ENCODE results near the gene TMEM121. TPM values are rescaled to one million over a fixed set of nuclear protein-coding genes. Genes with fewer than 3 reads are reported as not detected.

TMEM121 gene
- polyA plus RNA-seq, 3 donors, result 1.8 to 2.6 (median 1.8) TPM

DNA sequence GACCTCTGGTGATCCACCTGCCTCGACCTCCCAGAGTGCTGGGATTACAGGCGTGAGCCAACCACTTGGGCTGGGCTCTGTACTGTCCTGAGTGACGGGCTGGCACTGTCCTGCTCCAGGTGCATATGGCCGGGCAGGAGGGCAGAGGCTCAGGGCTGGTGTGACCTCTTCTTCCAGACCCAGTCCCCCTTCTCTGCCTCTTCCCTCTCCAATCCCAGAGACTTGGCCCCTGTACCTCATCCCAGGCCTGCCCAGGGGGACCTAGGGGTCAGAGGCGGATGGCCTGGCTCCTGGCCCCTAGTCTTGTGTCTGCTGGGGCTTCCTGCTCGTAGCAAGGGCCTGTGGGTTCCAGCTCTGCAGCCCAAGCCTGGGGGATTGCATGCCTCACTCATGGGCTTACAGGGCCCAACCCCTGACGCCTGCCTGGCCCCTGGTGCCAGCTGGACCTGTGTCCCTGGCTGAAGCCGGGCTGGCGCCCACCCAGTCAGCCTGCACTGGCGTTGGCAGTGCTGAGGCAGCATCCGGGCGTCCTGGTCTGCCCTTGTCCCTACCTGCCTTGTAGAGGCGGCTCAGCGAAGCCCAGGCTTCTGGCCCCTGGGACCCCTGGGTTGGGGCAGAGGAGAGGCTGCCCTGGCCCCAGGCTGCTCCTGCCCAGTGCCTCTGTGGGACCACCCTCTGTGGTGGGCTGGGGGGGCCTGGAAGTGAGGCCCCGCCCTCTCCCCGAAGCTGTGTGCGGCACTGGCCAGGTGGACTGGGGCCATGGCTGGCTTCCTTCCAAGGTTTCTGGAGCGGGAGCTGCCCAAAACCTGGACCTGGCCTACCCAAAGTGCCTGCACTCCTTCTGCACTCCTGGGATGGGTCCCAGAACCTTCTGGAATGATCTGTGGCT, 31.0 kb upstream of the TMEM121 start:
- H3K27ac ChIP-seq (ENCODE audit: low read depth, low read length), result no peak overlapping the region
- WGBS, 3 donors, result 58 to 87% (median 83%) methylated on average over 18 of the region's 18 CpGs

DNA sequence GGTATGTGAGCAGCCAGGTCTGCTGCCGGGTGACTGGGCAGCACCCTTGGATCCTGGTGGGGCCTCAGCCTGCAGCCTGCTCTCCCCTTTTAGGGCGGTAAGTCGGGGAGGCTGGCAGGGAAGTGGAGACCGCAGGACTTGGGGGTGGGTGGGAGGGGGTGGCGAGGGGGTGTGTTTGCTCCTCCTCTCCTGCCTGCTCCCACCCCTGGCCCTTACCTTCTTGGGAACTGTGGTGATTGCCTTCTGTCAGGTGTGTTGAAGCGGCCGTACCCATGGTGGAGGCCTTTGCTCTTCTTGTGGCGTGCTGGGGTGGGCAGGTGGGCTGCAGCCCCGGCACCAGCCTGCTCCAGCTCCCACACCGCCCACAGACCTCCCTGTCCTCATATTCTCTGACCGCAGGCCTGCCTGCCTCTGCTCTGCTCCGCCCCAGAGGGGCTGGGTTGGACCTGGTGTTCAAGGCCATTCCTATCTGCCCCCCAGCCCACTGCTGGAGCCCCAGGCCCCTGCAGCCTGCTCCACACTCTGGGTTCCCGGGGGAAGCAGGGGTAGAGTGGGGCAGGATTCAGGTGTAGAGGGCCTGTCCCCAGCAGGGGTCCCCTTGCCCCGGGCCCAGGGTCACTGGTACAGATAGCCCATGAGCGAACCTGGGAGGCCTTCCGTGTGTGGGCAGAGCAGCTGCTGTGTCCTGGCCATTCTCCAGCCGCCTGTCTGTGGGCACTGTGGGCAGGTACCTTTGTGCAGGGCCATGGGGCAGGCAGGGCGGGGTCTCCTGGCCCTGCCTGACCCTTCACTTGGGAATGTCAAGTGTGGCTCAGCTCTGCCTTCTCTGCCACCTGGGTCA, 30.2 kb upstream of the TMEM121 start:
- WGBS, 3 donors, result 59 to 86% (median 86%) methylated on average over 16 to 18 of the region's 18 CpGs
- H3K27ac ChIP-seq (ENCODE audit: low read depth, low read length), result no peak overlapping the region

DNA sequence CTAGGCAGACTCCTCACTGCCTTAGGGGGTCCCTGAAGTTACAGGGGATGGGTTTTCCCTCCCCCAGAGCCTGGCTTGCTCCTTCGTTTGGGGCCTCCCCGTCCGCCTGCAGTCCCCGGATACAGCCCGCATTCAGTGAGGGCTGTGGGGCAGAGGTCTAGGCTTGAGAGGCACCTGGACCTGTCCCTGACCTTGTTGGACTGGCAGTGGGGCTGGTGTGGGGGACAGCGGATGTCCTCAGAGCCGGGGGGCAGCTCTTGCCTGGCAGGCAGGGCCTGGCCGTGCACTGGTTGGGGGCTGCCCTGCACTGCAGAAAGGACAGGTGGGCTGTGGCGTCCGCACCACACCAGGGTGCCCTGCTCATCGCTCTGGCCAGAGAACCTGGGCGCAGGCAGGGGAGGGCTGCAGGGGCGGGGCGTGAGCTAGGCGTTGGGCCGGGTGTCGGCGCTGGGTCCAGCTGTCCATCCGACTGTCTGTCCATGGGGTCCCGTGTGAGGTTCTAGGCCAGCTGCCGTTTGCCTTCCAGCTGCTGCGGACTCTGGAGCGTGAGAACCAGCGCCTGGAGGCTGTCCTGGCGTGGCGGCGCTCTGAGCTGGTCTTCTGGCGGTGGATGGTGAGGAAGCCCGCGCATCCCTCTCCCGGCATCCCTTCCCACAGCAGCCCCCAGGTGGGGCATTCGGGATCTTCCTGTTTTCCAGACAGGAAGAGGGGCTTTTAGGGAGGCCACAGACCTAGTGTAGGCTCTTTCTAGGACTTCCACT, 29.4 kb upstream of the TMEM121 start:
- WGBS, 3 donors, result 88 to 95% (median 95%) methylated on average over 29 to 32 of the region's 32 CpGs

DNA sequence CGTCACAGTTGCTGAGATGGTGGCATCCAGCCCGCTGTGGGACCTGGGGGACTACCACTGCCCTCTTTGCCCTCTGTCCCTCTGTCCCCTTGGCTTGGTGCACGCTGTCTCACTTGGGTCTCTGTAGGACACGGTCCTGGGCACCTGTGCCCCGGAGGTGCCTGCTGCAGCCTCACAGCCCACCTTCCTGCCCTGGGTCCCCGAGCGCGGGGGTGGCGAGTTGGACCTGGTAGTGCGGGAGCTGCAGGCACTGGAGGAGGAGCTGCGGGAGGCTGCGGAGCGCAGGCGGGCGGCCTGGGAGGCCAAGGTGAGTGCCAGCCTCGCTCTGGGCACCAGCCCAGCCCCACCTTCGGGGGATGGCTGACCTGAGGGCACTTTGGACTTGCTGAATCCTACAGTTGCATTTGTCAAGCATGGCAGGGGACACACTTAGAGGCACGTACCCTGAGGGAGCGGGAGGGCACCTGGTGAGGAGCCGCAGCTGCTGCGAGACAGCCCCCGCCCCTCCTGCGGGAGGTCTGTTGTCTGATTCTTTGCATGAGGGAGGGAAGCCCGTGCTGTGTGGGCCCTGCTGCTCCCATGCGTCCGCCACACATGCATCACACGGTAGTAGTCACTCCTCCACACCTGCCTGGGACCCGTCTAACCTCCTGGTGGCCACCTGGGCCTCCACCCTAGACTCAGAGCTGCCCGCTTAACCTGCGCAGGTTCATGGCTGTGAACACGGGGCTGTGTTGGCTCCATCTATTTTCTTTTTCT, 28.5 kb upstream of the TMEM121 start:
- H3K27ac ChIP-seq (ENCODE audit: low read depth, low read length), result no peak overlapping the region
- WGBS, 3 donors, result 91 to 96% (median 94%) methylated on average over 27 to 31 of the region's 31 CpGs

More for the DNA sequence above, 29.4 kb upstream of the TMEM121 start:
- H3K27ac ChIP-seq (ENCODE audit: low read depth, low read length), result no peak overlapping the region

DNA sequence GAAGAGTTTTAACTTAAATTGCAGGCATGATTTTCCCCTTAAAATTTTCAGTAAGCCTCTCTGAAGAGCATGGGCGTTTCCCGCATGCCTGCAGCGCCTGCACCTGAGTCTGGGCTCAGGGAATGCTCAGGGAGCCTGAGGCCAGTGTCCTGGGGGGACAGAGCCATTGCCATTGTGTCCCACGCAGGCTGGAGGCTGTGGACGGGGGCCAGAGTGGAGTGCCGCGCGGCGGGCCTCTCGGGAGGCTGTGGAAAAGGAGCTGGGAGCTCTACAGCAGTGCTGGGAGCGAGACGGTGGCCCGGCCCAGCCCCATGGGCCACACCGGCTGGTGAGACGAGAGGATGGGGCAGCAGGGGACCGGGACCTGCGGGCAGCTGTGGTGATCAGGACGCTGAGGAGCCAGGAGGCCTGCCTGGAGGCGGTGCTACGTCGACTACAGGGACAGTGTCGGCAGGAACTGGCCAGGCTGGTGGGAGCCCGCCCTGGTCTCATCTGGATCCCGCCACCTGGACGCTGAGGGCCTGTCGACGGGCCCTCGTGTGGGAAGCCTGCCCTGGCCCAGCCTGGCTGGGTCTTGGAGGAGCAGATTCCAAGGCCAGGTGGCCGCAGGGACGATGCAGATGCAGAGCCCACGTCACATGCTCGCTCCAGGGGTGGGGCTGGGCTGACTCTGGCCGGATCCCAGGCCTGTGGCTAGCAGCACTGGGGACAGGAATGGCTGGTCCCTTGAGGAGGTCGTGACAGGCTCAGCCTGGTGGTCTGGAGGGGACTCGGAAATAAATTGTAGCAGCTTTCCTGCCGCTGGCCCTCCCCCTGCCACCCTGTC, 27.7 kb upstream of the TMEM121 start:
- no peak overlapping the region for H3K27ac ChIP-seq (ENCODE audit: low read depth, low read length)

DNA sequence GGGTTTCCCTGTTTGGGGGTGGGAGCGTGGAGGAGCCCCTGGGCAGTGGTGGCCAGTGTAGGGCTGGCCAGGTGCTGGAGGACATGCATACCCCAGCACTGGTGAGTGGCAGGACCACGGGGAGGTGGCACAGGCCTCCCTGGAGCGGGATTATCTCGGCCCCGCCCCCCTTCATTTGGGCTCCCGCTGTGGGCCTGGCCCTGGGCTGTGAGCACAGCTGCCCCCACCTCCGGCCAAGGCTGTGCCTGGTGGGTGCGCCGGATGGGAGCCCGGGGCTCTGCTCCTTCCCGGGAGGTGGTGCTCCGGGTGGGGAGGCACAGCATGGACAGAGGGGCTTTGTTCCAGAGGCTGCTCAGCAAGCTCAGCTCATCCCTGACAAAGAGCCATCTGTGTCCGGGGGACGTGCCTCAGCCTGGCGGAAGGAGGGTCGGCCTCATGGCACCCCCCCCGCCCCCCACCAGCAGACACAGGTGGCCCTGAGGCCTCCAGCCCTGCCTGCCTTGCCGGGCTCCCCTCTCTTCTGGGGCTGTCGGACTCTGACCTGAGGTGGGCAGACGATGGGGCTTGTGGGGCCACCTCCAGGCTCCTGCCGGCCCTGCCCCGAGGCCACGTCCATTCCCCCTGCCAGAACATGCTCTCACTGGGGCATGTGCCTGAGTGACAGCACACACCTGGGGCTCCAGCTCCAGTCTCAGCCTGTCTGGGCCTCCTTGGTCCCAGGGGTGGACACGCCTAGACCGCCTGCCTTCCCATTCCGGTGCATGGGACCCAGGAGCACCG, 26.9 kb upstream of the TMEM121 start:
- no peak overlapping the region for H3K27ac ChIP-seq (ENCODE audit: low read depth, low read length)
- WGBS, 3 donors, result 72 to 88% (median 83%) methylated on average over 21 to 27 of the region's 27 CpGs

More for the DNA sequence above, 27.7 kb upstream of the TMEM121 start:
- WGBS, 3 donors, result 87 to 93% (median 89%) methylated on average over 36 of the region's 36 CpGs

DNA sequence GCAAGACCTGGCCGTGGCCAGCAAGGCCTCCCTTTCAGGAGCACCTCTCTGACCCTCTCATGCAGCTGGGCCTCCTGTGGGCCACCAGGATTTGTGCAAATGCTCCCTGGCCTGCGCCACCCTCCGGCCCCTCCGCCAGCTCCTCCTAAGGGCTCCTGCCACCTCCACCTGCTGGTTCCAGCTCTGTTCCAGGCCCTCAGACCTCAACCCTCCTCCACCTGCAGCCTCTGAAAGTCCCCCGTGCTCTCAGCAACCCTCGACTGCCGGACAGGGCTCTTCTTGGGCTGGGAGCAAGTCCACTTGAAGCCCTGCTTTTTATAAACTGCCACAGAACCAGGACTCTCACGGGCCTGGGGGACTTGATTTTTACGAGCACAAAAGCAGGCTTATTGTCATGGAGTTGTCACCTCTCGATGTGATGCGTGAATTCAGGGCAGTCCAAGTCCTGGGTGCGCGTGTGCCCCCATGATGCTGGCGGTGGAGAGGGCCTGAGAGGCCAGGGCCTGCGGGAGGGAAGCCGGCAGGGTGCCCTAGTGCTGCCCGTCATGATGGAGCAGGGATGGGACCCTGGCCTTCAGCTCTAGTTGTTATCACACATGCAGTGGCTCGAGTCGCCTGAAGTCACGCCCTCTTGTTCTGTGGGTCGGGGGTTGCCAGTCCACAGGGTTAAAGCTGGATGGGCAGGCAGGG, 26.2 kb upstream of the TMEM121 start:
- 86 to 88% (median 88%) methylated on average over 21 of the region's 21 CpGs for WGBS, 3 donors
- no peak overlapping the region for H3K27ac ChIP-seq (ENCODE audit: low read depth, low read length)

DNA sequence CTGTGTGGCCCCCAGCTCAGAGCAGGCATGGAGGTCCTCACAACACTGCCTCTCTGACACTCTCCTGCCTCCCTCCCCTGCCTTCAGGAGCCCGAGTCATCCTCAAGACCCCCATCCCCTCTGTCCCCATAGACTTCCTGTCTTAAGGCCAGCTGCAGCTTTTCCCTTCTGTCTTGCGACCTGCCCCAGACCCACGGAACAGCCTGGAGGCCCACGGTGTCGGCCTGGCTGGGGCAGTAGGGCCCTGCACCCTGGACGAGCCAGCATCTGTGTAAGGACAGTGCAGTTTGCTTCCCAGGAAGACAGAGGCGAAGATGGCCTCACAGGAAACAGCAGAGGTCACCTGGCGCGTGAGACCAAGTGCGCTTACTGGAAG, 25.7 kb upstream of the TMEM121 start:
- 52 to 70% (median 57%) methylated on average over 10 of the region's 10 CpGs for WGBS, 3 donors
- H3K27ac ChIP-seq (ENCODE audit: low read depth, low read length), result no peak overlapping the region

DNA sequence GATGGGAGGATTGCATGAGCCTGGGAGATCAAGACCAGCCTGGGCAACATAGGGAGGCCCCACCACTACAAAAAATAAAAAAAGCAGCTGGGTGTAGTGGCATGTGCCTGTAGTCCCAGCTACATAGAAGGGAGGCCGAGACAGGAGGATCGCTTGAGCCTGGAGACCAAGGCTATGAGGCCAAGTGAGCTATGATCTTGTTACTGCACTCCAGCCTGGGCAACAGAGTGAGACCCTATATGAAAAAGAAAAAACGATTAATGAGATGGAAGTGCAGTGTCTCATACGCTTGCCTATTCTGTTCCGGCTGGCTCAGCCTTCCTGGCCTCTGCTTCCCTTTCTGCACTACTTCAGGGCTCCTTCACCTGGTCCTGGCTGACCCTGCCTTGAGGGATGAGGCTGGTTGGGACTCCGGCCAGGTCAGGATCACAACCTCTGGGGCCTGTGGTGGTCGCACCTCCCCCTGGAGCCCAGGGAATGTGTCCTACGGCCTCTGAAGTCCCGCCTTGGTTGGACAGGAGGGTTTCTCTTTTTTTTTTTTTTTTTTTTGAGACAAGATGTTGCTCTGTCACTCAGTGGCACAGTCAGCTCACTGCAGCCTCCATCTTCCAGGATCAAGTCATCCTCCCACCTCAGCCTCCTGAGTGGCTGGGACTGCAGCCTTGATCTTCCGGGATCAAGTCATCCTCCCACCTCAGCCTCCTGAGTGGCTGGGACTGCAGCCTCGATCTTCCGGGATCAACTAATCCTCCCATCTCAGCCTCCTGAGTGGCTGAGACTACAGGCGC, 24.7 kb upstream of the TMEM121 start:
- H3K27ac ChIP-seq (ENCODE audit: low read depth, low read length), result no peak overlapping the region
- WGBS, 3 donors, result 87 to 89% (median 87%) methylated on average over 13 of the region's 13 CpGs

DNA sequence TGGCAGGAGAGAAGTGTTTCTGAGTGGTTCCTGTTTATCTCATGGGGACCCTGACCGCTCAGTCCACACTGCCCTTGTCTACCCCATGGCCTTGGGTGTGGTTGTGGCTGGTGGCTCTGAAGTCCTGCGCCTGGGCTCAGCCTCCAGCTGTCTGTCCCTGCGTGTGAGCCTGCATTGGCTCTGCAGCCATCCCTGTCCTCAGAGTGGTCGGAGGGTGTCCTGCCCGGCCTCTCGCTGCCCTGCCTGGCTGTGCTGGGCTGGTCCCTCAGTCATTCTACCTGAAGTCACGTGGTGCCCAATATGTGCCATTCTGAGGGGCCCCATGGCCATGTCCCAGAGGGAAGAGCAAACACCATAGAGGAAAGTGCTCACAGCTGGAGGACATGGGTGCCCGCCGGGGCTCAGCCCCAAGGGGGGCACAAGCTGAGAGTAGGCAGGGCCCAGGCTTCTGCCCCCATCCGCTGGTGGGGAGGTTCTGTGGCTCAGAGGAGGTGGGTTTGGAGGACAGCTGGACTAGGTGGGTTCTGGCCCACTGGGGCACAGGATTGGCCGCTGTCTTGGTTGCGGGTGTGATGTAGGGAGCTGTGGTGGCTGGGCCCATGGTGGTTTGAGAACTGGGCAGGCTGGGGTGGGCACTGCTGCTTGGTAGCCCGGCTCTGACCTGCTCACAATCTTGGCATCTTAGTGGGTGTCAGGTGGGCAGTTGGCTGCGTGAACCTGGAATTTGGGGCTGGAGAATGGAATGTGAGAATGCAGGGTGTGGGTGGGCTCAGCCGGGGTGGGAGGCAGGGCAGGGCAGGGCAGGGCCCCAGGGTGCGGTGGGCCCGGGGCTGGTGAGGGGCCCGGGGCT, 23.7 kb upstream of the TMEM121 start:
- H3K27ac ChIP-seq (ENCODE audit: low read depth, low read length), result no peak overlapping the region
- 86 to 88% (median 86%) methylated on average over 15 to 18 of the region's 18 CpGs for WGBS, 3 donors

DNA sequence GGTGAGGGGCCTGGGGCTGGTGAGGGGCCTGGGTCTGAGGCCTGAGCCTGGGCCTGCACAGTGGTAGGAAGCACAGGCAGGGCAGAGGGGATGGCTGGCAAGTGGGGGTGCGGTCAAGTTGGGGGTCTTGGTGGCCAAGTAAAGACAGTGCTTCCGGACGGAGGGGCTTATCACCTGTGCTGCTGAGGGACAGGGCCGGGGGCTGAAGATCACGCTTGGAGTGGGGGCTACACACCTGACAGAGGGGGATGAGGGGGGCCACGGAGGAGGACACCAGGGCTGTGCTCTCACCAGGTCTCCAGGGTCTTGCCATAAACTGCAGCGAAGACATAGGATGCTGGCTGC, 23.1 kb upstream of the TMEM121 start:
- 84 to 96% (median 86%) methylated on average over 7 of the region's 7 CpGs for WGBS, 3 donors
- H3K27ac ChIP-seq (ENCODE audit: low read depth, low read length), result no peak overlapping the region

DNA sequence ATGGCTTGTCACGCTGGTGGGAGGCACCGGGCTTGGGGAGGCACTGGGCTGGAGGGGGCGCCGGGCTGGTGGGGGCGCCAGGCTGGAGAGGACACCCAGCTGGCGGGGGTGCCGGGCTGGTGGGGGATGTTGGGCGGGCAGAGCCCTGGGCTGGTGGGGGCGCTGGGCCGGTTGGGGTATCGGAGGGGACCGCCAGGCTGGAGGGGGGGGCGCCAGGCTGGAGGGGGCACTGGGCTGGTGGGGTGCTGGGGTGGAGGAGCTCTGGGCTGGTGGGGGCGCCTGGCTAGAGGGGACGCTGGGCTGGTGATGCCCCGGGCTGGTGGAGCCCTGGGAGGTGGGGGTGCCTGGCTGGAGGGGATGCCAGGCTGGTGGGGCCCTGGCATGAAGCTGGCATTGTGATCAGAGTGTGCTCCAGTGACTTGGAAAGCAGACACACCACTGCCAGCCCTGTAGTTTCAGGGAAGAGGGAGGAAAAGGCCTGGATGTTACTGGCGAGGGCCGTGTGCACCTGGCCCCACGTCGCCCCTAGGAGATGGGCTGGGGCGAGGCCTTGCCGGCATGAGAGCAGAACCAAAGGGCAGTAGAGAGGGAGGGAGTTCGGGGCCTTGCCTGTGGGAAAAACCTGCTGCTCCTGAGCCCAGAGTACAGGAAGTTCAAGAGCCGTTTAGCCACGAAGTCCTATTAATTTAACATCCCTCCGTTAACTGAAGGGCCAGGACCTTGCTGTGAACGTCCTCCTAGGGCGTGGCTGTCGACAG, 22.3 kb upstream of the TMEM121 start:
- WGBS, 3 donors, result 73 to 81% (median 75%) methylated on average over 29 of the region's 29 CpGs

DNA sequence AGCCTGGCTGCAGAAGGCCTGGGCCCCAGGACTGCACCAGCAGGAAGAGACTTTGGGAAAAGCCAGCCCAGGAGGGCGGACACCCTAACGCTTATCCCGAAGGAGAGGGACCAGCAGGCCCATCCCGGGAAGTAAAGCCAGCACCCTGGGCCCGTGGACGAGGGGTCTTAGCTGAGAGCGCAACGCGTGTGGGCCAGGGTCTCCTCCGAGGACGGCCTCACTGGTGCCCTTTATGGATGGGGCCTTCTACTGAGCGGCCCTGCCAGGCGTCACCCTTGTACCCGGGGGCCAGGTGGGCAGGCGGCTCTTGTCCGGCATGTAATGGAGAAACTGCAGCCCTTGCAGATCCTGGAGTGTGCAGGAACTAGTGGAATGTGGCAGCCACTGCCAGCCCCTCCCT, 21.3 kb upstream of the TMEM121 start:
- WGBS, 3 donors, result 82 to 89% (median 89%) methylated on average over 15 to 16 of the region's 16 CpGs
- no peak overlapping the region for H3K27ac ChIP-seq (ENCODE audit: low read depth, low read length)

More for the DNA sequence above, 22.3 kb upstream of the TMEM121 start:
- no peak overlapping the region for H3K27ac ChIP-seq (ENCODE audit: low read depth, low read length)

DNA sequence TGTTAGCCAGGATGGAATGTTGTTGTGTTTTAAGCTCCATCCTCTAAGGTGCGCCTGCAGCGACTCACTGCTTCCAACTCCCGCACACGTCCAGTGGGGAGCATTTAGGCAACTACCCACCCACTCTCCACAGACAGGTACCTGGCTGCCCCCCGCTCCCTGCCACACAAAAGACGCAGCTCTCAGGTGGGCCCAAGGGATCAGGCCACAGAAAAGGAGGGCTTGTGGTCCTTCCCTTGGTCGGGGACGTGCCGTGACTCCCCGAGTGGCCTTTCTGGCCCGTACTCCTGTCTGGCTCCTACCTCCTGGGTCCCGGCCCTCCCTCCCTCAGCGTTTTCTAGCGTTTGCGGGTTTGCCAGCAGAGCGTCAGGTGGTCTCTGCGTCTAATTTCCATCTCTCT, 19.1 kb upstream of the TMEM121 start:
- no peak overlapping the region for H3K27ac ChIP-seq (ENCODE audit: low read depth, low read length)
- WGBS, 3 donors, result 67 to 76% (median 70%) methylated on average over 17 of the region's 17 CpGs
